Measurements from ENCODE around the gene VIPR1.
A peak's percentile ranks its signal among the peaks of the same experiment; 100 is the strongest.

The VIPR1 gene

GRCh38 chr3:42532229-42532628 is 29.8 kb downstream of the VIPR1 start:
- no peaks in the 10 kb centered on the region for H3K79me2 ChIP-seq (ENCODE audit: insufficient read depth, low read length)
- no peaks in the 10 kb centered on the region for H3K4me1 ChIP-seq (ENCODE audit: insufficient read depth, low read length, severe bottlenecking)
- no peaks in the 10 kb centered on the region for H4K20me1 ChIP-seq (ENCODE audit: insufficient read depth, low read length)
- H3K9ac ChIP-seq (ENCODE audit: low read length), result no peak overlapping the region
- no peaks in the 10 kb centered on the region for H3F3A ChIP-seq (ENCODE audit: insufficient read depth, low read length)
- no peak overlapping the region for H3K4me3 ChIP-seq (ENCODE audit: low read depth, low read length, poor library complexity, severe bottlenecking)
- H2AFZ ChIP-seq (ENCODE audit: low read length), result no peak overlapping the region
- H3K9me3 ChIP-seq (ENCODE audit: low read length), result no peaks in the 10 kb centered on the region
- no peaks in the 10 kb centered on the region for H3K36me3 ChIP-seq (ENCODE audit: insufficient read depth, low read length)
- H3K27me3 ChIP-seq (ENCODE audit: insufficient read depth, low read length), result no peaks in the 10 kb centered on the region
- H3K4me2 ChIP-seq (ENCODE audit: low read length), result no peak overlapping the region
- no peak overlapping the region for H3K27ac ChIP-seq (ENCODE audit: low read depth, low read length, poor library complexity, severe bottlenecking)
- TF ChIP-seq CTCF (IDR thresholded peaks at IDR 0.05; ENCODE audit: low read length) (no peak), EZH2 (IDR thresholded peaks at IDR 0.05; ENCODE audit: borderline replicate concordance, low read length) (no peak)
- no peaks in the 10 kb centered on the region for H3K9me2 ChIP-seq (ENCODE audit: low read depth, low read length)

- Histone ChIP-seq H3K4me1 (ENCODE audit: insufficient read depth, low read length, severe bottlenecking) (no peaks in the 10 kb centered on the region), H2AFZ (ENCODE audit: low read length) (no peak overlapping the region), H3F3A (ENCODE audit: insufficient read depth, low read length) (no peaks in the 10 kb centered on the region), H3K27me3 (ENCODE audit: insufficient read depth, low read length) (no peaks in the 10 kb centered on the region), H3K9me2 (ENCODE audit: low read depth, low read length) (no peaks in the 10 kb centered on the region), H3K4me3 (ENCODE audit: low read depth, low read length, poor library complexity, severe bottlenecking) (no peak overlapping the region), H3K36me3 (ENCODE audit: insufficient read depth, low read length) (no peaks in the 10 kb centered on the region), H3K27ac (ENCODE audit: low read depth, low read length, poor library complexity, severe bottlenecking) (no peak overlapping the region), H3K9ac (ENCODE audit: low read length) (no peak overlapping the region), H3K9me3 (ENCODE audit: low read length) (no peaks in the 10 kb centered on the region), H4K20me1 (ENCODE audit: insufficient read depth, low read length) (no peaks in the 10 kb centered on the region), H3K79me2 (ENCODE audit: insufficient read depth, low read length) (no peaks in the 10 kb centered on the region), H3K4me2 (ENCODE audit: low read length) (no peak overlapping the region)
- TF ChIP-seq EZH2 (IDR thresholded peaks at IDR 0.05; ENCODE audit: borderline replicate concordance, low read length) (no peak), CTCF (IDR thresholded peaks at IDR 0.05; ENCODE audit: low read length) (no peak)
Measured at GRCh38 chr3:42533161-42533897, 30.9 kb downstream of the VIPR1 start.

GRCh38 chr3:42535981-42536784 is 33.7 kb downstream of the VIPR1 start:
- Histone ChIP-seq H3K27me3 (ENCODE audit: insufficient read depth, low read length) (no peaks in the 10 kb centered on the region), H3K79me2 (ENCODE audit: insufficient read depth, low read length) (no peaks in the 10 kb centered on the region), H3K9me3 (ENCODE audit: low read length) (no peaks in the 10 kb centered on the region), H3K4me3 (ENCODE audit: low read depth, low read length, poor library complexity, severe bottlenecking) (no peak overlapping the region), H3K9me2 (ENCODE audit: low read depth, low read length) (no peaks in the 10 kb centered on the region), H3K9ac (ENCODE audit: low read length) (no peak overlapping the region), H3K4me1 (ENCODE audit: insufficient read depth, low read length, severe bottlenecking) (no peaks in the 10 kb centered on the region), H3K4me2 (ENCODE audit: low read length) (no peak overlapping the region), H3K36me3 (ENCODE audit: insufficient read depth, low read length) (no peaks in the 10 kb centered on the region), H2AFZ (ENCODE audit: low read length) (no peak overlapping the region), H3K27ac (ENCODE audit: low read depth, low read length, poor library complexity, severe bottlenecking) (no peak overlapping the region), H4K20me1 (ENCODE audit: insufficient read depth, low read length) (no peaks in the 10 kb centered on the region), H3F3A (ENCODE audit: insufficient read depth, low read length) (no peaks in the 10 kb centered on the region)
- no peak for TF ChIP-seq EZH2 (IDR thresholded peaks at IDR 0.05; ENCODE audit: borderline replicate concordance, low read length)
- peak; percentile 60 for TF ChIP-seq CTCF (IDR thresholded peaks at IDR 0.05; ENCODE audit: low read length)
